IPS-20b (cell line): ENCODE data around the gene IFI27L2.

Experiments used
- H3K27ac ChIP-seq: one replicate; pipeline ENCODE4 v1.5.1; 2013; ENCODE audit warnings: low read length
- H3K27me3 ChIP-seq: 2 replicates; pipeline ENCODE4 v1.6.1; 2013; ENCODE audit warnings: mild to moderate bottlenecking, low read length, inconsistent platforms; ENCODE audit not compliant: insufficient read depth
- H3K36me3 ChIP-seq: 2 replicates; pipeline ENCODE4 v1.6.1; 2013; ENCODE audit warnings: low read depth, mild to moderate bottlenecking, inconsistent platforms, low read length, moderate library complexity; ENCODE audit not compliant: insufficient read depth
- H3K4me1 ChIP-seq: 2 replicates; pipeline ENCODE4 v1.6.1; 2013; ENCODE audit warnings: mild to moderate bottlenecking, control low read depth, inconsistent platforms, low read length, moderate library complexity; ENCODE audit not compliant: insufficient read depth
- H3K4me3 ChIP-seq: 2 replicates; pipeline ENCODE4 v1.5.1; 2013; ENCODE audit warnings: mild to moderate bottlenecking, low read length, inconsistent platforms
- H3K9ac ChIP-seq: 2 replicates; pipeline ENCODE4 v1.6.1; 2013; ENCODE audit warnings: low read depth, mild to moderate bottlenecking, inconsistent platforms, low read length, moderate library complexity
- H3K9me3 ChIP-seq: 2 replicates; pipeline ENCODE4 v1.6.1; 2013; ENCODE audit warnings: mild to moderate bottlenecking, low read depth, low read length, inconsistent platforms; ENCODE audit not compliant: insufficient read depth

The IFI27L2 gene

DNA sequence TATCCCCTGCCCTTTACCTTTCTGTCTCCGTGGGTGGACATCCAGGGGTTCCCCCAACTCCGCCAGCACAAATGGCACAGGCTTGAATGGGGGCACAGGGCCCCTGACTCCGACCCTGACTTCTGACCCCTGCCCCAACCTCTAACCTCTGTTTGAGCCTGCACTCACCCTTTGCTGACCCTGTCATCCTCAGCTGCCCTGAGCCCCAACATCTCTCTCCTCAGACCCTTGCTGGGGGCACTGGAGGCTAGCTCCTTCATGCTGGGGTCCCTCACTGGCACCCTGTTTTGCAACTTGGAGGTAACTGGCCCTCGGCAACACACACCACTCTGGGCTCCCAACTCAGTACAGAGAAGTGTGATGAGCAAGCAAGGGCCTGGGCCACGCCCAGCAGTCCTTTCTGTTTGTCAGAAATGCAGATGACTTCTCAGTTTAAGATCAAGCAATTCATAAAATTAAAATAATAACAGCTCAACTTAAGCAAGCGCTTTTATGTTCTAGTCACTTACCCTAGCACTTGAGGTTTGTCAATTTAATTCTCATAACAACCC, 16.8 kb downstream of the IFI27L2 start:
- no peak overlapping the region for H3K4me3 ChIP-seq
- H3K4me1 ChIP-seq: no peaks in the 10 kb centered on the region
- no peaks in the 10 kb centered on the region for H3K9me3 ChIP-seq
- no peaks in the 10 kb centered on the region for H3K27me3 ChIP-seq
- no peak overlapping the region for H3K27ac ChIP-seq
- no peaks in the 10 kb centered on the region for H3K36me3 ChIP-seq
- no peak overlapping the region for H3K9ac ChIP-seq

- H3K27me3 ChIP-seq: no peaks in the 10 kb centered on the region
- H3K36me3 ChIP-seq: no peaks in the 10 kb centered on the region
- H3K9me3 ChIP-seq: no peaks in the 10 kb centered on the region
- no peak overlapping the region for H3K9ac ChIP-seq
- no peak overlapping the region for H3K27ac ChIP-seq
- no peaks in the 10 kb centered on the region for H3K4me1 ChIP-seq
- H3K4me3 ChIP-seq: no peak overlapping the region
Measured at GRCh38 chr14:94111276-94112095, 17.9 kb downstream of the IFI27L2 start.

- Histone ChIP-seq H3K4me3 (no peak within 1 kb of the TSS), H3K9me3 (no peaks in the 10 kb centered on the region), H3K27ac (no peak within 1 kb of the TSS), H3K9ac (no peak within 1 kb of the TSS), H3K4me1 (no peaks in the 10 kb centered on the region), H3K27me3 (no peaks in the 10 kb centered on the region), H3K36me3 (no peaks in the 10 kb centered on the region)
Measured at GRCh38 chr14:94110552-94111181, 18.7 kb downstream of the IFI27L2 start, which contains the start of gene IFI27. Gene IFI27 (plus strand): TSS chr14:94110736.

DNA sequence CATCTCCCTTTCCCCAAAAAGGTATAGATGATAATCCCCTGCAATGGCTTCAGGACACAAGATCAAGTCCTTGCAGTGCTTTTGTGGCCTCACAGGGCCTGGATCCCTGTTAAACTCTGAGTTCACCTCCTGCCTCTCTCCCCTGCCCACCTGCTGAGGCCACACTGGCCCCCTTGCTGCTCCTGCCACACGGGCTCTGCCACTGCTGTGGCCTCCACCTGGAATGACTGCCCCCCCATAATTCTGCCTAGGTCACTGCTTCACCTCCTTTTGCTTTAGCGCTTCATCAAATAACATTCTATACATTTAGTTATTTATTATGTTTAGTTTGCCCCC, 19.5 kb downstream of the IFI27L2 start:
- H3K27ac ChIP-seq: no peak overlapping the region
- H3K9me3 ChIP-seq: no peaks in the 10 kb centered on the region
- H3K36me3 ChIP-seq: no peaks in the 10 kb centered on the region
- H3K4me3 ChIP-seq: no peak overlapping the region
- no peaks in the 10 kb centered on the region for H3K27me3 ChIP-seq
- no peak overlapping the region for H3K9ac ChIP-seq
- no peaks in the 10 kb centered on the region for H3K4me1 ChIP-seq

- H3K4me1 ChIP-seq: no peaks in the 10 kb centered on the region
Measured at GRCh38 chr14:94104731-94105130, 24.7 kb downstream of the IFI27L2 start.

GRCh38 chr14:94103554-94104150, 25.8 kb downstream of the IFI27L2 start:
- Histone ChIP-seq H3K36me3 (no peaks in the 10 kb centered on the region), H3K4me3 (no peak overlapping the region), H3K9ac (no peak overlapping the region), H3K27me3 (no peaks in the 10 kb centered on the region), H3K27ac (no peak overlapping the region), H3K9me3 (no peaks in the 10 kb centered on the region), H3K4me1 (no peaks in the 10 kb centered on the region)

More at GRCh38 chr14:94104731-94105130, 24.7 kb downstream of the IFI27L2 start:
- H3K27me3 ChIP-seq: no peaks in the 10 kb centered on the region
- no peak overlapping the region for H3K27ac ChIP-seq
- no peaks in the 10 kb centered on the region for H3K36me3 ChIP-seq
- no peak overlapping the region for H3K4me3 ChIP-seq
- H3K9me3 ChIP-seq: no peaks in the 10 kb centered on the region
- no peak overlapping the region for H3K9ac ChIP-seq

DNA sequence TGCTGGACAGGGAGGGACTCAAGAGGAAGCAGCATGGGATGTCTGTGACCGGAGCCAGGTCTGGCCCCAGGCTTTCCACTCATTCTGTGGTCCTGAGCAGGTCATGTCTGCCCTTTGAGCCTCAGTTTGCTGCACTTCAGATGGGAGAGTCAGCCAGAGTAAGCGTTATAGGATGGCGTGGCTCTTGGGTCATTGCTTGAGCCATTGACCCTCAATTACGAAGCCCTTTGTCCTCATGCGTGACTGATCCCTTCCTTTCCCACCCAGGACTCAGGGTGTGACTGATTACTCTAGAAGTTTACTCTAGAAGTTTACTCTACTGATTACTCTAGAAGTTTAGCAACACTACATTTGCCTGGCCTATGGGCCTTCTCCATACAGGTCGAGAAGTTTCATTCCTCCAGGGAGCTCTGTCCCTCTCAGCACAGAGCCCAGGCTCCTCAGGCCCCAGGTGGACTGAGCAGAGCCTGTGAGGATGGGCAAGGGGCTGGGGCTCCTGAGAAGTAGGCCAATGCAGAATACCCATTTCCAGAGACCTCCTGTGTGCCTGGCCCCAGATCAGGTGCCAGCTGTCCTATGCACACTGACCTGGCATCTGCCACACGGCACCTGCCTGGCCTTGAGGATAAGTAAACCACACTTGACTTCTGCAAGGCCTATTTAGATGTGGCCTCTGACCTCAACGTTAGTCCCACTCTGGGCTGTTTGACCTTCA, 26.5 kb downstream of the IFI27L2 start:
- H3K27me3 ChIP-seq: no peaks in the 10 kb centered on the region
- H3K4me1 ChIP-seq: no peaks in the 10 kb centered on the region
- no peak overlapping the region for H3K9ac ChIP-seq
- no peak overlapping the region for H3K27ac ChIP-seq
- no peak overlapping the region for H3K4me3 ChIP-seq
- H3K36me3 ChIP-seq: no peaks in the 10 kb centered on the region
- H3K9me3 ChIP-seq: no peaks in the 10 kb centered on the region

DNA sequence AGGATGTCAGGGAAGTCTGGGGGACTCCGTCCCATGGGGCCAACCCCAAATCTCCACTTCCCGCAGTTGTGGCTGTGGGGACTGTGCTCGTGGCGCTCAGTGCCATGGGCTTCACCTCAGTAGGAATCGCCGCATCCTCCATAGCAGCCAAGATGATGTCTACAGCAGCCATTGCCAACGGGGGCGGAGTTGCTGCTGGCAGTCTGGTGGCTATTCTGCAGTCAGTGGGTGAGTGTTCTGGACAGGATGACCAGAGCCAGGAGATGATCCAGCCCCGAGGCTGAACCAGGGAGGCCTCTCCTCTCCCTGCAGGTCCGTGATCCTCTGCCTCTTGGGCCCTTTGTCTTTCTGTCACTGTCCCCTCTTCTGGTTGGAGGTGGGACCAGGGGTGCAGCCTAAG, 27.7 kb downstream of the IFI27L2 start:
- Histone ChIP-seq H3K9me3 (no peaks in the 10 kb centered on the region), H3K36me3 (no peaks in the 10 kb centered on the region), H3K27me3 (no peaks in the 10 kb centered on the region), H3K4me1 (no peaks in the 10 kb centered on the region), H3K4me3 (no peak overlapping the region), H3K9ac (no peak overlapping the region), H3K27ac (no peak overlapping the region)

GRCh38 chr14:94100847-94101246, 28.6 kb downstream of the IFI27L2 start:
- no peaks in the 10 kb centered on the region for H3K27me3 ChIP-seq
- H3K9me3 ChIP-seq: no peaks in the 10 kb centered on the region
- H3K36me3 ChIP-seq: no peaks in the 10 kb centered on the region
- no peaks in the 10 kb centered on the region for H3K4me1 ChIP-seq
- H3K9ac ChIP-seq: no peak overlapping the region
- no peak overlapping the region for H3K27ac ChIP-seq
- no peak overlapping the region for H3K4me3 ChIP-seq

GRCh38 chr14:94099006-94099405, 30.4 kb downstream of the IFI27L2 start:
- Histone ChIP-seq H3K36me3 (no peaks in the 10 kb centered on the region), H3K9me3 (no peaks in the 10 kb centered on the region), H3K9ac (no peak overlapping the region), H3K27ac (no peak overlapping the region), H3K4me1 (no peaks in the 10 kb centered on the region), H3K27me3 (no peaks in the 10 kb centered on the region), H3K4me3 (no peak overlapping the region)

DNA sequence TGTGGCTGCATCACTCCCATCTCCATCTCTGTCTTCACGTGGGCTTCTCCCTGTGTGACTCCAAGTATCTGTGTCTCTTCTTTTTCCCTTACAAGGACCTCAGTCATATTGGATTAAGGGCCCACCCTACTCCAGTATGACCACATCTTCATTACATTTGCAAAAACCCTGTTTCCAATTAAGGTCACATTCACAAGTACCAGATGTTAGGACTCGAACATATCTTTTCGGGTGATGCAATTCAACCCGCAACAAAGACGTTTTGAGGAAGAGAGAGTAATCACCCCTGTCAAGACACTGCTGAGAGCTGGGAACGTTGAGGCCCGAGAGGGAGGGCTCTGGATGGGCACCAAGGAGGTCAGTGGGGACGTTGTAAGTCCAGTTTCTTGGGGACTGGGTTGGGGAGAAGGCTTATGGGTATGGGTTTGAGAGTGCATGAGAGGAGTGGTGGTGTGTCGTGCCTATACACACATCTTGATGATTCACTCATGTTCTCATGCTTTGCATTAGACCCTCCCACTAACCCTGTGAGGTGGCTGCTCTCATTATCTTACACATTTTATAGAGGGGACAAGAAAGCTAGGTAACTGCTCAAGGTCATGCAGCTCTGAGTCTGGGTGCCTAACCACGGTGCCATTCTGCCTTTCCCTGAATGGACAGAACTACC, 30.9 kb downstream of the IFI27L2 start:
- no peaks in the 10 kb centered on the region for H3K9me3 ChIP-seq
- H3K36me3 ChIP-seq: no peaks in the 10 kb centered on the region
- no peak overlapping the region for H3K27ac ChIP-seq
- H3K27me3 ChIP-seq: no peaks in the 10 kb centered on the region
- no peak overlapping the region for H3K4me3 ChIP-seq
- H3K4me1 ChIP-seq: no peaks in the 10 kb centered on the region
- H3K9ac ChIP-seq: no peak overlapping the region
